GM12874 (cell line): Measurements from ENCODE around the gene GPC5.

Experiments used
- TF ChIP-seq, protein P1 (sequence below): IDR thresholded peaks from 2 replicates; pipeline ENCODE4 v1.5.1; 2011; ENCODE audit warnings: low read depth, mild to moderate bottlenecking, control low read depth, low read length, moderate library complexity; ENCODE audit not compliant: insufficient read depth

The GPC5 gene

DNA sequence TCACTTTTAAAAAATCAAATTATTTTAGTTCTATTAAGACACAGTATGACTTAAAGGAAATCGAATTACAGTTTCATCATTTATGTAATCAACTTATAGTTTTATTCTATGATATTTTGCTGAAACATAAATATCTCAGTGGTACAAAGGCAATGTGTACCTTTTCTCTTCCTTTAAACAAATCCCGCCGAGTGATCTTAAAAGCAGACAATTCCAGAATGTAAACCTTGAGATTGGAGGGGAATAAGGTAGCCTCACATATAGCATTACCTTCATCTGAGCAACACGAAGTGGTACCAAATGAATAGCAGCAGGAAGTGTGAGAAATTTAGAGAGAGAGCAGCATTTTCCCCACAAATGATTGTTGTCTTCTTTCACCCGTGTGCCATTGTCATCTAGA lies 986.0 kb downstream of the GPC5 start:
- TF ChIP-seq, protein P1, sequence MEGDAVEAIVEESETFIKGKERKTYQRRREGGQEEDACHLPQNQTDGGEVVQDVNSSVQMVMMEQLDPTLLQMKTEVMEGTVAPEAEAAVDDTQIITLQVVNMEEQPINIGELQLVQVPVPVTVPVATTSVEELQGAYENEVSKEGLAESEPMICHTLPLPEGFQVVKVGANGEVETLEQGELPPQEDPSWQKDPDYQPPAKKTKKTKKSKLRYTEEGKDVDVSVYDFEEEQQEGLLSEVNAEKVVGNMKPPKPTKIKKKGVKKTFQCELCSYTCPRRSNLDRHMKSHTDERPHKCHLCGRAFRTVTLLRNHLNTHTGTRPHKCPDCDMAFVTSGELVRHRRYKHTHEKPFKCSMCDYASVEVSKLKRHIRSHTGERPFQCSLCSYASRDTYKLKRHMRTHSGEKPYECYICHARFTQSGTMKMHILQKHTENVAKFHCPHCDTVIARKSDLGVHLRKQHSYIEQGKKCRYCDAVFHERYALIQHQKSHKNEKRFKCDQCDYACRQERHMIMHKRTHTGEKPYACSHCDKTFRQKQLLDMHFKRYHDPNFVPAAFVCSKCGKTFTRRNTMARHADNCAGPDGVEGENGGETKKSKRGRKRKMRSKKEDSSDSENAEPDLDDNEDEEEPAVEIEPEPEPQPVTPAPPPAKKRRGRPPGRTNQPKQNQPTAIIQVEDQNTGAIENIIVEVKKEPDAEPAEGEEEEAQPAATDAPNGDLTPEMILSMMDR = no peak

DNA sequence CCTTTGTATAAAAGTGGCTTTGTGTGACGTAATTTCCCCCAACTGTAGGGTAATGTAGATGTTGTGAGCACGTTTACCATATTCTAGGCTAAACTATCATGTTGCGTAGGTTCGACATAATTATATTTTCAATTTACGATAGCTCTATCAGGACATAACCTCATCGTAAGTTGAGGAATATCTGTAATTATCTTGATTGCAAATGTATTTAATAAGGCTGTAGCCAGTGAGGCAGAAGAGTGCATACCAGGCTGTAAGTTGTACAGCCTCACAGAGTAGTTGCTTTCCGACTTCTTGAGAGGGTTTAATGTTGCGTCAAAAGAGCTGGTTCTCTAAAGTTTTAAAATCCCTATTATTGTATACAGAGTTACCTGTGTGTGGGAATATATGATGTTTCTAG lies 988.8 kb downstream of the GPC5 start:
- TF ChIP-seq, protein P1 = no peak

DNA sequence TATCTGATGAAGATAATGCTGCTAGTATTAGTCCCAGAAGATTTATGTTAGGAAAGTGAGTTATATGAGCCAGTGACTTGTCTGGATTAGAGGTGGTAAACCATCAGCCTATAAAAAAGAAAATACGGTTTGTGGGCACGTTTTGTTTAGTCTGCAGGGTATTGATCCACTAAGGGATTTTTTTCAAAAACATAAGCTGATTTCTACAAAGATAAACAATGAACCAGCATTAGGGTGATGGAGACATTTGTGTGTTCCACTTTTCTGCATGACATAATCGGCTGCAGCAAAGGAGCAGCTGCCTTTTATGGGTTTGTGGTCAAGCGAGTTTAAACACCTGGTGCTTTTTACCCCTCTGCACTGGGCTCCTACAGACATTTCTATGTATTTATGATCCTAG lies 991.8 kb downstream of the GPC5 start:
- TF ChIP-seq, protein P1 = no peak

DNA sequence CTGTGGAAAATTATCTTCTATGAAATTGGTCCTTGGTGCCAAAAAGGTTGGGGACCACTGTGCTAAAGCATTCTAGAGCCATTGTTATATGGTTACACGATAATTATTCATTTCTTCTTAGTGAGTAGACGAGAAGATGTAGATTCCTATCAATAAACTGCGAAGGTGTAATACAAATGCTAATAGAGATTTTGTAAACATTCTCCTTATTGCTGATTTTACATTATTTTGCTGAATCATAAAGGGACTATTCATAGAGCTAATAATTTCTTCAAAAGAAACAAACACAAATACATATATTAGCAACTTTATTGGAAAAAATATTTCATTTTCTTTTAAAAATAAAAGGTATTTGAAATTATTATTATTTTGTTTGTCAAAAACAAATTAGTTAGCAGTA lies 1005.2 kb downstream of the GPC5 start:
- TF ChIP-seq, protein P1 = no peak

DNA sequence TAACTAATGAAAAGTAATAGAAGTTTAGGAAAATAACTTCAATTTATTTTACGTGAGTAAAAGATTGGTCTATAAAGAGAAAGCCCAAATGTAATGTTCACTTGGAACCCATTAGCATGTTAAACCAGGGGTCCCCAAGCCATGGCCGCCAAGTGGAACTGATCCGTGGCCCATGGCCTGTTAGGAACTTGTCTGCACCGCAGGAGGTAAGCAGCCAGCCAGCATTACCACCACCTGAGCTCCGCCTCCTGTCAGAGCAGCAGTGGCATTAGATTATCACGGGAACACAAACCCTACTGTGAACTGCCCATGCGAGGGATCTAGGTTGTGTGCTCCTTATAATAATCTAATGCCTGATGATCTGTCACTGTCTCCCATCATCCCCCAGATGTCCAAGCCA lies 1009.4 kb downstream of the GPC5 start:
- TF ChIP-seq, protein P1 = no peak

DNA sequence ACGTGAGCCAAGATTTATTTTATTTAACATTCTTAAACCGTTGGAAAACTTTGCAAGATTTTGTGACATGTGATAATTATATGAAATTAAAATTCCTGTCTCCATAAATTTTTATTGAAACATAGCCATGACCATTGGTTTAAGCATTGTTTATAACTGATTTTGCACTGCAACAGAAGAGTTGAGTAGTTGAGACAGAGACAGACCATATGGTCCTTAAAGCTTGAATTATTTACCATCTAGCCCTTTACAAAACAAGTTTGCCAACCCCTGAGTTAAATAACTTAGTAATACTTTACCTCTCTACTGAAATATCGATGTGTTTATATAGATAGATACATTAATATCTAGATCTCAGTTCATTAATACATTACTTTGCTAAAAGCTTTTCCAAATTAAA lies 1014.1 kb downstream of the GPC5 start:
- TF ChIP-seq, protein P1 = no peak

DNA sequence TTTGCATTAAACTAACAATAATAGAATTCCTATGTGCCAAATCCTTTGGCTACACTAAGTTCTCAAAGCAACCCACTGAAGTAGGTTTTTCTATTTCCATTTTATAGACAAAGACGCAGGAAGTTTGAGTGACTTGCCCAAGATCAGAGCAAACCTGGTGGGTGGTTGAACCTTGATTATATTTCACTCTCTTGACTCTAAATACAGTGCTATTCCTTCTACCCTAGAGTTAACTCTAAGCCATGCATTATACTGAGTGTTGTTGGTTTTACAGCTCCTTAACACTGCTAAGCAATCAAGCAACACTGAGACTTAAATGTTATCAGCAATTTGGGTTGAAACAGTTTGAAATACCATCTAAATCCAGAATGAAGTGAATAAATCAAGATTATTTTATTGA lies 1014.6 kb downstream of the GPC5 start:
- TF ChIP-seq, protein P1 = no peak

DNA sequence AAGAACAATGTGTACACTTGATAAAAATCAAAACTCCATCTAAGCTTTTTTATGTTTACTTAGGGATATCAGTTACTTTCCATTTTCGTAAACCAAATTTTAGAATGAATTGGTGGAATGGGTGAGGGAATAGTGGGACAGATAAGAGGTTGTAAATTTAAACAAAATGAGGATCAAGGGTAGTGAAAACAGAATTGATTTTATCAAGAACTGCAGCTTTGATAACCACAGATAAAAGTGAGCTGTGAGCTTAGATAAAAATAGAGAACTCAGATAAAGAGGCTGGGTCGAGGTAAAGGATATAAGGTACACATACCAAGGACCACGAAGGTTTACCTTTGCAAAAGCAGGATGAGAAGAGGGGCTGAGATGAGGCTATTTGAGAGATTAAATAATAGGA lies 1015.0 kb downstream of the GPC5 start:
- TF ChIP-seq, protein P1 = no peak
